SH-SY5Y (cell line): ENCODE measurements around the gene AK8.

Experiments
- GATA2 ChIP-seq: IDR thresholded peaks from 2 replicates; pipeline ENCODE4 v1.6.1; 2011; ENCODE audit warnings: mild to moderate bottlenecking, low read depth, low read length
- GATA3 ChIP-seq: IDR thresholded peaks from 2 replicates; pipeline ENCODE4 v1.6.1; 2011; ENCODE audit warnings: low read depth, mild to moderate bottlenecking, low read length, moderate library complexity

- TF ChIP-seq GATA3 = no peak
- TF ChIP-seq GATA2 = no peak
Measured at GRCh38 chr9:132905726-132906125, 27.6 kb upstream of the AK8 start.
